ENCODE data around the gene TEX51. TPM values are rescaled to one million over a fixed set of nuclear protein-coding genes. Genes with fewer than 3 reads are reported as not detected.
A peak's percentile ranks its signal among the peaks of the same experiment; 100 is the strongest.

TEX51 gene
- total and polyA plus RNA-seq, 2 donors from 2014 or later: 2.1 TPM; not detected in 1

DNA sequence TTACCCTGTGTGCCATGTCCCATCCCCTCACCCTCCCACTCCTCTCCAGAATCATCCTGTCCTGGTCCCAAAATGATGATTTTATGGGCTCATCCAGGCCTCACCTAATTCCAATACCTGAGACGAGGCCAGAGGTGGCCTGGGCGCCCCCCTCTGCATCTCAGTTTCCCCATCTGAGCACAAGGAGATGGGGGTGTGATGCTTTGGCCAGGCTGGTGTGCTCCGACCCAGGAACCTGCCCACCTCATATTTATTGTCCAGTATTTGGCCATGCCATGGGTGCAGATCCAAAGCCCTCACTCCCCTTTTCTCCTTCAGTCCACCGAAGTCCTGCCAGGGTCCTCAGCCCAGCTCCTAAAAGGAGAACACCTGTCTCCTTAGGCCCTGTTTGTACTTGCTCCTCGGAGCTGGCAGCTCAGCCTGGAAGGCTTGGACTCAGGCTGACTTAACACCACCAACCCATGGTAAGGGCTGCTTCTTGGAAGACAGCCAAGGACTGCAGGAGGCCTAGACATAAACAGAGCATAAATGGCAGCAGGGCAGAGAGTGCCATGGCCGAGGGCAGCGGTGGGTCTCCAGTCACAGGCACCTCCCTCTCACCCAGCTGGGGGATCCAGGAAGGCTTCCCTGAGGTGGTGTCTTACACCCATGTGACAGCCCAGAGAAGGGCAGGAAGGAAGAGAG is 3.6 kb downstream of the TEX51 start:
- FAIRE-seq (no peak), DNase-seq (peak in 2 of 5 donors; percentile 27 to 30)
- no peak for TF ChIP-seq CTCF (IDR thresholded peaks at IDR 0.05; ENCODE audit: borderline replicate concordance, extremely low read depth, insufficient read depth)

GRCh38 chr2:126902859-126903258 is 4.2 kb downstream of the TEX51 start:
- Histone ChIP-seq H3K9ac (ENCODE audit: low read length in 3 of 3) (no peak overlapping the region), H3K4me1 (ENCODE audit: control insufficient read depth in 2 of 3, insufficient read depth in 2 of 3, low read depth in 1 of 3, low read length in 3 of 3) (peaks cover 0 to 8% (median 0%) of the 10 kb centered on the region in 3 donors), H3K9me3 (ENCODE audit: control insufficient read depth in 2 of 3, insufficient read depth in 1 of 3, low read length in 3 of 3) (peaks cover 0 to 10% (median 0%) of the 10 kb centered on the region in 3 donors), H3K4me3 (ENCODE audit: low read length in 3 of 3) (no peak overlapping the region), H3K27ac (ENCODE audit: low read depth in 2 of 2, low read length in 2 of 2) (no peak overlapping the region), H3K36me3 (ENCODE audit: control insufficient read depth in 2 of 3, insufficient read depth in 3 of 3, low read length in 3 of 3) (no peaks in the 10 kb centered on the region), H3K27me3 (ENCODE audit: control insufficient read depth, insufficient read depth, low read length) (no peaks in the 10 kb centered on the region)
- FAIRE-seq: no peak
- no peak for TF ChIP-seq CTCF (IDR thresholded peaks at IDR 0.05; ENCODE audit: borderline replicate concordance, extremely low read depth, insufficient read depth)
- DNase-seq: peak in 2 of 5 donors; percentile 21 to 22
- intact Hi-C loops (cut with DNase I): no loop called here

More for the DNA sequence above, 3.6 kb downstream of the TEX51 start:
- Histone ChIP-seq H3K4me1 (ENCODE audit: control insufficient read depth in 2 of 3, insufficient read depth in 2 of 3, low read depth in 1 of 3, low read length in 3 of 3) (peaks cover 0 to 8% (median 0%) of the 10 kb centered on the region in 3 donors), H3K9ac (ENCODE audit: low read length in 3 of 3) (no peak overlapping the region), H3K27me3 (ENCODE audit: control insufficient read depth, insufficient read depth, low read length) (no peaks in the 10 kb centered on the region), H3K27ac (ENCODE audit: low read depth in 2 of 2, low read length in 2 of 2) (no peak overlapping the region), H3K9me3 (ENCODE audit: control insufficient read depth in 2 of 3, insufficient read depth in 1 of 3, low read length in 3 of 3) (peaks cover 0 to 10% (median 0%) of the 10 kb centered on the region in 3 donors), H3K4me3 (ENCODE audit: low read length in 3 of 3) (no peak overlapping the region), H3K36me3 (ENCODE audit: control insufficient read depth in 2 of 3, insufficient read depth in 3 of 3, low read length in 3 of 3) (no peaks in the 10 kb centered on the region)
- intact Hi-C loops (cut with DNase I): no loop called here

- FAIRE-seq (no peak), DNase-seq (peak in 2 of 5 donors; percentile 11 to 12)
- no peak overlapping the region for H3K9ac ChIP-seq (ENCODE audit: low read length in 3 of 3)
- H3K9me3 ChIP-seq (ENCODE audit: control insufficient read depth in 2 of 3, insufficient read depth in 1 of 3, low read length in 3 of 3): peaks cover 0 to 10% (median 0%) of the 10 kb centered on the region in 3 donors
- TF ChIP-seq CTCF (IDR thresholded peaks at IDR 0.05; ENCODE audit: borderline replicate concordance, extremely low read depth, insufficient read depth): no peak
- H3K27me3 ChIP-seq (ENCODE audit: control insufficient read depth, insufficient read depth, low read length): no peaks in the 10 kb centered on the region
- H3K36me3 ChIP-seq (ENCODE audit: control insufficient read depth in 2 of 3, insufficient read depth in 3 of 3, low read length in 3 of 3): no peaks in the 10 kb centered on the region
- H3K27ac ChIP-seq (ENCODE audit: low read depth in 2 of 2, low read length in 2 of 2): no peak overlapping the region
- intact Hi-C loops (cut with DNase I): no loop called here
- H3K4me1 ChIP-seq (ENCODE audit: control insufficient read depth in 2 of 3, insufficient read depth in 2 of 3, low read depth in 1 of 3, low read length in 3 of 3): peaks cover 0 to 3% (median 0%) of the 10 kb centered on the region in 3 donors
- no peak overlapping the region for H3K4me3 ChIP-seq (ENCODE audit: low read length in 3 of 3)
Observed at GRCh38 chr2:126905991-126906390, 7.3 kb downstream of the TEX51 start.

All from kidney (tissue), 14 donors.